ENCODE measurements around the gene GYPA. TPM values are rescaled to one million over a fixed set of nuclear protein-coding genes. Genes with fewer than 3 reads are reported as not detected.

The GYPA gene
- total and polyA plus RNA-seq, 2 of the 4 experiments (the other 2 are of a cell fraction), result not detected

DNA sequence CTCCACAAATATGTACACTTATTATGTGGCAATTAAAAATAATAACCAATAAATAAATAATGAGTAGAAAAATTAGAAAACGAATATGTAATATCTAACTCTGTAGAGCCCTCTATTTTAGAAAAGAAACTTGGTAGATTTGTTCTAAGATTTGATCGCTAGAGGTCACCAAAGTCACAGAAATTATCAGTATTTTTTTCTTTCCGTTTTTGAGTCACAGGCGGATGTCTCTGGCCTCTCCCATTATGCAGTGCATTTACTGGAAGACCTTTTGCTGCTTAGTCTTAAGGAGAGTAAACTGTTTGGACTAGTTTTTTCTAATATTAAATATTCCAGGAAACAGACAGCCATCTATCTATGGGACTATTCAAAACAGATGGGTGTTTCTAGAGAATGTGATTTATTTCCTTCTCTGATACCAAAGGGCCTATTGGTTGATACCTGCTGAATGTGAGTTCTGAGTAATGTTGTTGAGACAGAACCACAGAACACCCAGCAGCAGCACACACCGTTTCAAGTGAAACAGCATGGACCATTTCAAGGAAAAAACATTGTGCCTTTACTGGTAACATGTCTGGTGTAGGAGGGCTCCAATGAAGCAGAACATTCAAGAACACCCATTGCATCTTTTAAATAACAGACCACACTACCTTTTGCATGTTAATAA, 34.0 kb upstream of the GYPA start:
- no peaks in the 10 kb centered on the region for H3K4me1 ChIP-seq (ENCODE audit: control insufficient read depth, insufficient read depth, low read length)
- no peak overlapping the region for H3K4me2 ChIP-seq (ENCODE audit: low read depth, low read length)
- H3K56ac ChIP-seq (ENCODE audit: extremely low read depth, insufficient read depth, low read length), result no peak overlapping the region
- H2BK5ac ChIP-seq (ENCODE audit: low read depth, low read length, poor library complexity, severe bottlenecking), result no peak overlapping the region
- no peak overlapping the region for H3K9ac ChIP-seq (ENCODE audit: low read depth, low read length)
- CTCF ChIA-PET, result interaction anchor here (0.7 to 0.8 kb wide), 2 partner anchors 11 to 1443 kb away, joined by 3 read pairs; no protein-coding TSS in a partner anchor
- 0% methylated on average over 1 of the region's 5 CpGs; no CpG with 5 or more reads in 1 of the 2 experiments for WGBS, 2 experiments (ENCODE audit: extremely low coverage in 2 of 2, insufficient read length in 1 of 2)
- no peak overlapping the region for H2BK20ac ChIP-seq (ENCODE audit: low read depth, low read length)
- ATAC-seq (ENCODE audit: low read depth) (peak; percentile 72), DNase-seq (peak; percentile 59)
- no peak overlapping the region for H4K5ac ChIP-seq (ENCODE audit: low read depth, low read length)
- H3K18ac ChIP-seq (ENCODE audit: low read depth, low read length), result no peak overlapping the region
- no peaks in the 10 kb centered on the region for H3K27me3 ChIP-seq (ENCODE audit: control insufficient read depth, insufficient read depth, low read length)
- intact Hi-C loops (cut with micrococcal nuclease), result loop anchor here (1.0 to 10.0 kb wide), 6 partner anchors 581 to 1434 kb away; no protein-coding TSS in a partner anchor
- H3K23ac ChIP-seq (ENCODE audit: low read depth, low read length), result no peak overlapping the region
- H3K4ac ChIP-seq (ENCODE audit: low read depth, low read length), result no peak overlapping the region
- no peaks in the 10 kb centered on the region for H3K79me1 ChIP-seq (ENCODE audit: low read depth in 1 of 2, low read length in 2 of 2)
- no peak overlapping the region for H3K27ac ChIP-seq (ENCODE audit: insufficient read depth, low read length)
- no peak overlapping the region for H2AK9ac ChIP-seq (replicated peaks; ENCODE audit: low read depth, low read length, poor library complexity)
- H4K91ac ChIP-seq (ENCODE audit: insufficient read depth, low read depth, low read length), result no peak overlapping the region
- no peak overlapping the region for H4K8ac ChIP-seq (ENCODE audit: low read depth in 2 of 2, low read length in 2 of 2)
- TF ChIP-seq CEBPB (IDR thresholded peaks at IDR 0.05; ENCODE audit: low read depth, low read length) (no peak), RFX5 (IDR thresholded peaks at IDR 0.05; ENCODE audit: low read depth, low read length) (no peak), MXI1 (IDR thresholded peaks at IDR 0.05; ENCODE audit: borderline replicate concordance, low read depth, low read length) (no peak), NFE2L2 (IDR thresholded peaks at IDR 0.05; ENCODE audit: low read depth, low read length) (no peak), MAZ (IDR thresholded peaks at IDR 0.05; ENCODE audit: borderline replicate concordance, low read depth, low read length) (no peak), MAFK (IDR thresholded peaks at IDR 0.05; ENCODE audit: low read depth, low read length) (no peak), POLR2A (IDR thresholded peaks at IDR 0.05; ENCODE audit: low read depth, low read length) (no peak), SMC3 (IDR thresholded peaks at IDR 0.05; ENCODE audit: low read depth, low read length) (peak; percentile 54), FOS (IDR thresholded peaks at IDR 0.05; ENCODE audit: low read depth, low read length) (no peak), RAD21 (IDR thresholded peaks at IDR 0.05; ENCODE audit: low read length) (peak; percentile 68), RCOR1 (IDR thresholded peaks at IDR 0.05; ENCODE audit: insufficient replicate concordance, low read length) (no peak), CHD1 (IDR thresholded peaks at IDR 0.05; ENCODE audit: low read depth, low read length) (no peak), BHLHE40 (IDR thresholded peaks at IDR 0.05; ENCODE audit: low read depth, low read length) (no peak)
- TF ChIP-seq, protein P1, sequence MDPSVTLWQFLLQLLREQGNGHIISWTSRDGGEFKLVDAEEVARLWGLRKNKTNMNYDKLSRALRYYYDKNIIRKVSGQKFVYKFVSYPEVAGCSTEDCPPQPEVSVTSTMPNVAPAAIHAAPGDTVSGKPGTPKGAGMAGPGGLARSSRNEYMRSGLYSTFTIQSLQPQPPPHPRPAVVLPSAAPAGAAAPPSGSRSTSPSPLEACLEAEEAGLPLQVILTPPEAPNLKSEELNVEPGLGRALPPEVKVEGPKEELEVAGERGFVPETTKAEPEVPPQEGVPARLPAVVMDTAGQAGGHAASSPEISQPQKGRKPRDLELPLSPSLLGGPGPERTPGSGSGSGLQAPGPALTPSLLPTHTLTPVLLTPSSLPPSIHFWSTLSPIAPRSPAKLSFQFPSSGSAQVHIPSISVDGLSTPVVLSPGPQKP (IDR thresholded peaks at IDR 0.05; ENCODE audit: borderline replicate concordance, low read depth, low read length), result no peak
- TF ChIP-seq, protein P2, sequence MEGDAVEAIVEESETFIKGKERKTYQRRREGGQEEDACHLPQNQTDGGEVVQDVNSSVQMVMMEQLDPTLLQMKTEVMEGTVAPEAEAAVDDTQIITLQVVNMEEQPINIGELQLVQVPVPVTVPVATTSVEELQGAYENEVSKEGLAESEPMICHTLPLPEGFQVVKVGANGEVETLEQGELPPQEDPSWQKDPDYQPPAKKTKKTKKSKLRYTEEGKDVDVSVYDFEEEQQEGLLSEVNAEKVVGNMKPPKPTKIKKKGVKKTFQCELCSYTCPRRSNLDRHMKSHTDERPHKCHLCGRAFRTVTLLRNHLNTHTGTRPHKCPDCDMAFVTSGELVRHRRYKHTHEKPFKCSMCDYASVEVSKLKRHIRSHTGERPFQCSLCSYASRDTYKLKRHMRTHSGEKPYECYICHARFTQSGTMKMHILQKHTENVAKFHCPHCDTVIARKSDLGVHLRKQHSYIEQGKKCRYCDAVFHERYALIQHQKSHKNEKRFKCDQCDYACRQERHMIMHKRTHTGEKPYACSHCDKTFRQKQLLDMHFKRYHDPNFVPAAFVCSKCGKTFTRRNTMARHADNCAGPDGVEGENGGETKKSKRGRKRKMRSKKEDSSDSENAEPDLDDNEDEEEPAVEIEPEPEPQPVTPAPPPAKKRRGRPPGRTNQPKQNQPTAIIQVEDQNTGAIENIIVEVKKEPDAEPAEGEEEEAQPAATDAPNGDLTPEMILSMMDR (conservative IDR thresholded peaks at IDR 0.05; ENCODE audit: low read depth, low read length), result peak; percentile 56
- TF ChIP-seq, protein P3, sequence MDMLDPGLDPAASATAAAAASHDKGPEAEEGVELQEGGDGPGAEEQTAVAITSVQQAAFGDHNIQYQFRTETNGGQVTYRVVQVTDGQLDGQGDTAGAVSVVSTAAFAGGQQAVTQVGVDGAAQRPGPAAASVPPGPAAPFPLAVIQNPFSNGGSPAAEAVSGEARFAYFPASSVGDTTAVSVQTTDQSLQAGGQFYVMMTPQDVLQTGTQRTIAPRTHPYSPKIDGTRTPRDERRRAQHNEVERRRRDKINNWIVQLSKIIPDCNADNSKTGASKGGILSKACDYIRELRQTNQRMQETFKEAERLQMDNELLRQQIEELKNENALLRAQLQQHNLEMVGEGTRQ (IDR thresholded peaks at IDR 0.05; ENCODE audit: low read depth, low read length), result no peak
- no peaks in the 10 kb centered on the region for H3K9me3 ChIP-seq (ENCODE audit: control insufficient read depth, insufficient read depth, low read length)
- H3K14ac ChIP-seq (replicated peaks; ENCODE audit: low read depth, low read length), result no peak overlapping the region
- H2AK5ac ChIP-seq (ENCODE audit: low read depth, low read length), result no peak overlapping the region
- H2BK120ac ChIP-seq (ENCODE audit: low read depth, low read length), result no peak overlapping the region
- dilution Hi-C loops (cut with HindIII; ENCODE audit: low sequenced_read_pairs, unreplicated experiment), result no loop called here
- no peak overlapping the region for H3K4me3 ChIP-seq (ENCODE audit: insufficient read depth, low read depth, low read length)
- POLR2A ChIA-PET (ENCODE audit: unreplicated experiment), result no interaction called here
- H3K9me1 ChIP-seq (ENCODE audit: insufficient read depth, low read length), result no peaks in the 10 kb centered on the region
- H2AFZ ChIP-seq (replicated peaks; ENCODE audit: low read length, poor library complexity), result no peak overlapping the region
- H2BK15ac ChIP-seq (ENCODE audit: low read depth, low read length), result no peak overlapping the region
- in situ Hi-C loops (cut with MboI; ENCODE audit: low sequenced_read_pairs), result loop anchor here (10.0 to 25.0 kb wide), 3 partner anchors 588 to 1413 kb away; no protein-coding TSS in a partner anchor
- no peaks in the 10 kb centered on the region for H3K36me3 ChIP-seq (ENCODE audit: control insufficient read depth, insufficient read depth, low read length)
- no peaks in the 10 kb centered on the region for H4K20me1 ChIP-seq (ENCODE audit: insufficient read depth, low read length)
- BruUV-seq (replicated peaks), result no TSS peak

All from IMR-90 (cell line).